ENCODE measurements around the gene ACTL10.
"Not testable (repeated sequence)": the region's sequence is repeated elsewhere in the genome, so short reads cannot be mapped to it uniquely, and the experiment has no call there.

The ACTL10 gene

GRCh38 chr20:33666293-33667244 lies at the start of gene ACTL10:
Gene ACTL10 (plus strand): TSS chr20:33666943. CDS start chr20:33667498, 555 bp downstream.
- DNase-seq: peak; percentile 91

- no peak for DNase-seq
Observed at GRCh38 chr20:33621717-33622400, 44.9 kb upstream of the ACTL10 start.

DNA sequence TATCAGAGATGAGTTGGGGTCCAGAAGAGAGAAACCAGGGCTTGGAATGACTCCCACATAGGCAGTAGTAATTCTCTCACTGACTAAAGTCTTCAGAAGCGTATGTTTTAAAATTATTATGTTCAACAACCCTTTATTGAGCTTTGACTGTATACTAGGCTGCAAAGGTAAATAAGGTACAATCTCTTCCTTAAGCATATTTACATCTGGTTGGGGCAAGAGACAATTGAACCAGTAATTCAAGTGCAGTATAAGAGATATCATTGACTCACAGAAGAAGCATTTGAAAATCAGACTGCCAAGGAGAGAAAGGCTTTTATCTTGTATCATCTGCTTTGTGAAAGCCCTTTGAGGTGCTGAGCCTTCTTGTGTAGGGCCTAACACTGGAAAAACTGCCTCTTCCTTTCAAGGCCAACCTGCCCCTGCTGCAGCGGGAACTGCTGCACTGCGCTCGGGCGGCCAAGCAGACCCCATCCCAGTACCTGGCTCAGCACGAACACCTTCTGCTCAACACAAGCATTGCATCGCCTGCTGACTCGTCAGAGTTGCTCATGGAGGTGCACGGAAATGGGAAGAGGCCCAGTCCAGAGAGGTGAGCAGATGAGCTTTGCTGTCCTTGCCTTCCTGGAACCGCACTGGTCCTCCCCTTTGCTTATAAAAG lies 43.9 kb upstream of the ACTL10 start:
- no peak for DNase-seq

DNA sequence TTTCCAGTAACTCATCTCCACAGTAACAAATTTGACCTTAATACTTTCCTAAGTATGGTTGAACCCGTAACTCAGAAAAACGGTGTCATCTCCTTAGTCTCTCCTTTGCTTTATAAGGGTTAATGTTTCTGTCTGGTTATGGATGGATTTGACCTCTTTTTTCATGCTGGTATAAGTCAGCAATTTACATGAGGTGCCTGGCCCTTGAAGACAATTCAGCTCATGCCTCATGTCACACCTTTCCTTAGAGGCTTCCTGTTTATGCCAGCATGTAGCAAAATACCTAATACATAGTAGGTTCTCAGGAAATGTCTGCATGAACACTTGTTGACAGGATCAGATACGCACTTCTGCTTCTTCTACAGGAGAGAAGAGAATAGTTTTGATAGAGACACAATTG lies 42.3 kb upstream of the ACTL10 start:
- DNase-seq: no peak

GRCh38 chr20:33626190-33626589 lies 40.6 kb upstream of the ACTL10 start:
- no peak for DNase-seq

- no peak for DNase-seq
Observed at GRCh38 chr20:33627577-33628216, 39.0 kb upstream of the ACTL10 start.

DNA sequence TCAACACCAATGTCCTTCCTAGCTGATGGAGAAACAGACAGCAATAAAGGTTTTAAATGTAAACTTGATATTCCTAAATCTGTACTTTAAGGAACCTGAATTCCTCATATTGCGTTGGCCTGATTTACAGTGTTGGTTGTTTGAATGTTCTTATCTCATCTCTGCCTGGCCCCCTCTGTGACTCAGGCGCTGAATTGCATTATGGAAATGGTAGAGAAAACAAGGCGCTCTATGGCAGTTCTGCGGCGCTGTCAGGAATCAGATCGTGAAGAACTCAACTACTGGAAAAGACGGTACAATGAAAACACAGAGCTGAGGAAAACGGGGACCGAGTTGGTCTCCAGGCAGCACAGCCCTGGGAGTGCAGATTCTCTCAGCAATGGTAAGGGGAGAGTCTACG lies 37.2 kb upstream of the ACTL10 start:
- no peak for DNase-seq

GRCh38 chr20:33629979-33630378 lies 36.8 kb upstream of the ACTL10 start:
- no peak for DNase-seq

DNA sequence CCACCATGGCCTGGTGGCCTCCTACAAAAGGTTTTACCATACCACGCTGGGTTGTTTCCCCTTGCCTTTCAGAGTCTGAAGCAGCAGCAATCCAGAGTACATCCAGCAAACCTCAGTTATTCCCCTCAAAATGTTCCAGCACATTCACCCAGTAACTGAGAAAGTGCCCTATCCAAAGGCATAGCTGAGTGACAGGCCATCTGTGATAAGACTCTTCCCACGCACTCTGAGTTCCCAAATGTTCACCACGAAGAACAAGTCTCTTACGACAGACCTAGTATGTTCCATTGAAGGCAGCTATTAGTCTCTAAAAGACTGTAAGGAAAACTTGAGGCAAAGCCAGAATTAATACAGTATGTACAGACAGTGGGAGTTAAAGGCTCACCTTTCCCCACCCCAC lies 36.2 kb upstream of the ACTL10 start:
- DNase-seq: no peak

DNA sequence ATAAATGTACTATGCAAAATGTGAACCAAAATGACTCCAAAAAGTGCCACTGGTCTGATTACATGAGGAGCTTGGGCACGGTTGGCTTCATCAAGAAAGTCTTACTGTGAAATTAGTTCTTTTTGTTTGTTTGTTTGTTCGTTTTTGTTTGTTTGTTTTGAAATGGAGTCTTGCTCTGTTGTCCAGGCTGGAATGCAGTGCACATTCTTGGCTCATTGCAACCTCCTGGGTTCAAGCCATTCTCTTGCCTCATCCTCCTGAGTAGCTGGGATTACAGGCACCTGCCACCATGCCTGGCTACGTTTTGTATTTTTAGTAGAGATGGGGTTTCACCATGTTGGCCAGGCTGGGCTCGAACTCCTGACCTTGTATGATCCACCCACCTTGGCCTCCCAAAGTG lies 34.8 kb upstream of the ACTL10 start:
- DNase-seq: not testable (repeated sequence)

DNA sequence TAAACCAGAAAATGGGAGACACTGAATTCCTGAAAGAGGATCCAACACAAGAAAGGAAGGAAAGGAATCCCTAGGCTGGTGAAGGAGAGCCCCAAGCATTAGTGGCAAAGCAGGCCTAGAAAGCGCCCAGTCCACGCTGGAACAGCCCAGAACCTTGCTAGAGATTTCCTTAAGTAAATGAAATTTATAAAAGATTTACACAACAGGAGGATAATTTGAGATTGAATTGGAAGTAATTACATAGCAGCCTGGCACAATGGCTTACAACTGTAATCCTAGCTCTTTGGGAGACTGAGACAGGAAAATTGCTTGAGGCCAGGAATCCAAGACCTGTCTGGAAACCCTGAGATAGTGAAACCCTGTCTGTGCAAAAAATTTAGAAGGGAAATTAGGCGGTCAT lies 31.4 kb upstream of the ACTL10 start:
- DNase-seq: no peak

GRCh38 chr20:33636776-33637175 lies 30.0 kb upstream of the ACTL10 start:
- peak; percentile 22 for DNase-seq

DNA sequence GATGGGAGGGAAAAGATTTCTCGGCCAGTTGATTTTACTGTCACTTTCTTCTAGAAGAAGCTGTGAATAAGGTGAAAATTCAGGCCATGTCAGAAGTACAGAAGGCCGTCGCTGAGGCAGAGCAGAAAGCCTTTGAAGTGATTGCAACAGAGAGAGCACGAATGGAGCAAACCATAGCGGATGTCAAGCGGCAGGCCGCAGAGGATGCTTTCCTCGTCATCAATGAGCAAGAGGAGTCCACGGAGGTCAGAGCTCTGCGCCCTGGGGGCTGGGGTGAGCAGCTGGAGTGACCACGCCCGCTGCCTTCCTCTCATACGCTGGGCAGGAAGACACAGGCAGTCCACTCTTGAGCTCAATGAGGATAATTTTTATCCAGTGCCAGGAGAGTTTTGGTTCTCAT lies 26.5 kb upstream of the ACTL10 start:
- DNase-seq: peak; percentile 22

DNA sequence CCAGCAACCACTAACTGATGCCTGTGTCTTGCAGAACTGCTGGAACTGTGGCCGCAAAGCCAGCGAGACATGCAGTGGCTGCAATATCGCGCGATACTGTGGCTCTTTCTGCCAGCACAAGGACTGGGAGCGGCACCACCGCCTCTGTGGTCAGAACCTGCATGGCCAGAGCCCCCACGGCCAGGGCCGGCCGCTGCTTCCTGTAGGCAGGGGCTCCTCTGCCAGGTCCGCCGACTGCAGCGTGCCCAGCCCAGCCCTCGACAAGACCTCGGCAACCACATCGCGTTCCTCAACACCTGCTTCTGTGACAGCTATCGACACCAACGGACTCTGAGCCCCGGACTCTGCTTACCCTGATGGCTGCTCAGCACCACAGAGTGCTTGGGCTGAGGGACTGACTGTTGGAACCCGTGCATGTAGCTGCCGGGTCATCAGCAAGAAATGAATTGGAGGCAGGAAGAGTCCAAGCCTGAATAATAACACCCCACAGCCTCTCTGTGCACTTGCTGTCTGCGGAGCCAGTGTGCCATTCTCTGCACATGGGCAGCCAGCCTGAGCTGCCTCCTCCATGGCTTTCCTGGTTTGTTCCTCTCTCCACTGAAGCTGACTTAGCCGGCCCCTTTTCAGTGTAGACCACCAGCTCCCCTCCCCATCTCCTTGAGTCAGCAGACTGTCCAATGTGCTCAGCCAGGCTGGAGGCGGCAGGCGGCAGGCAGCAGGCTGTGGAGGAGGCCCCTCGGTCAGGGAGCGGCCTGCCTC lies 22.3 kb upstream of the ACTL10 start:
- no peak for DNase-seq

DNA sequence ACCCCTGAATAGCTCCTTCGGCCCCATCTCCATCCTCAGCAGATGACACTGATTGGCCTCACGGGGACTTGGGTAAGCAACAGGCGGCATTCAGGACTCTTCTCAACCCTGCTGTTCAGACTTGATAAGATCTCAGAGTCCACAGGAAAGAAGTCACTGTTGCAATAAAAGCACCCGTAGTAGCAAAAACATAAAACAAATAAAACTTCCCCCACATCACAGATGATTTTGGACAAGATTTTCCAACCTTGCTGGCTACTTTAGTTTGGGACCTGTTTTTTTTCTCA lies 21.7 kb upstream of the ACTL10 start:
- no peak for DNase-seq

DNA sequence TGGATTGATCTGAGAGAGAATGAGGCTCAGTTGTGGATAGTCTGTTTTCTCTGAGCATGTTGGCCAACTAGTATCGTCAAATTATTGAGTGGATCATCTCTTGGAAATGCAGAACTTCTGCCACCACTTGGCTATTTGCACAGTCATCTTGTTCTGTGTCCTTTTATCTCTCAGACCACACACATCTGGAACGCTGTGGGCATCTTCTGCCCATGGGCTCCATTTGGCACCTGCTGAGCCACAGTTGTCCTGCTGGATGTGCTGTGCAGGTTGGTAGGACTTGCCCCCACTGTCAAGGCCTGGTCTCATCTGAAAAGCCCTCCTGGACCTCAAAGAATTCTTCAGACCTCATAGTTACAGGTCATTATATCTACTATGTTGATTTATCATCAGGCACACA lies 21.3 kb upstream of the ACTL10 start:
- no peak for DNase-seq

DNA sequence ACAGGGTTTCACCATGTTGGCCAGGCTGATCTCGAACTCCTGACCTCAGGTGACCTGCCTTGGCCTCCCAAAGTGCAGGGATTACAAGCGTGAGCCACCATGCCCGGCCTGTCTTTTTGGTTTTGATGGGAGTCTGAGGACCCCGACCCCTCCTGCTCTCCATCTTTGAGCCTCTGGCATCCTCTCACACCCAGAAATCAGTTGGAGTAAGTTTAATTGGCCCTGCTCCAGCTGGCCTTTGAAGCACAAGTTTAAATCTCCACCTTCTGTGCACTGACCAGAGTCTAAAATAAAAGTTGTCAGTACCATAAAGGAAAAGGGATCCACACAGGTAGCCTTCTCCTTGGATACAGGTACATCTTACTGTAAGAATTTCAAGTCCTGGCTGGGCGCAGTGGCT lies 20.6 kb upstream of the ACTL10 start:
- no peak for DNase-seq

GRCh38 chr20:33646959-33647602 lies 19.7 kb upstream of the ACTL10 start:
- not testable (repeated sequence) for DNase-seq

DNA sequence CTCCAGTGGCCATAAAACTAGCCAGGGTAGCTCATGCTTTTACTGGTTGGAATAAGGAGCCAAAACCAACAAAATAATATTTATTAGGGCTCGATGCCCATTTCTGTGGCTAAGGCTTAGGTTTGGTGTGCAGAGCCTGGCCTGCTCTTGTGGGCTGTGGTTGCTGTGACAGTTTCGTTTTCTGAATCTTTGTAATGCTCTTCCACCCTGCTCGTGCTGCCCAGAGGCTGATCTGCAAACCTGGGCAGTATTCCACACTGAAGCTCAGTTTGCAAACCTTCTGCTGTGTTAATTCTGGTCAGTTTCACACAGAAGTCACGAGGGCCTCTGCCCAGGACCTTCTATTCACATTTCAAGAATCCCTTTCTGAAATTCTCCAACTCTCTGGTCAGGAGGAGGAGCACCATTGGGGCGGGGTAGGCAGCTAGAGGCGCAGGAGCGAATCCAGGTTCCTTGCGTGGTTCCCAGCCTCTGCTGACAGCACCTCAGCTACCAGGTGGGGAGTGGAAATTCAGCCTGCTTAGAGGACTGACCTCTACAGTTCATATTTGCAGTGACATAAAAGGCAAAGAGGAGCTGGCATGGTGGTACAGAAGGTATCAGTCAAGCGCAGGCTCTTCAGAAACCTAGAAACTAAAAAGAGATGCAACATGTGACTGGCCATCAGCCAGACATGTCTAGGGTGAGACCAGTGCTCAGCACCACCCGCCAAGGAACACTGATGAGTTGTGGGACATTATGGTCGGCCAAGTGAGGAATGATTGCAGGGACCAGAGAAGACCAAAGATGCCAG lies 18.9 kb upstream of the ACTL10 start:
- DNase-seq: no peak

DNA sequence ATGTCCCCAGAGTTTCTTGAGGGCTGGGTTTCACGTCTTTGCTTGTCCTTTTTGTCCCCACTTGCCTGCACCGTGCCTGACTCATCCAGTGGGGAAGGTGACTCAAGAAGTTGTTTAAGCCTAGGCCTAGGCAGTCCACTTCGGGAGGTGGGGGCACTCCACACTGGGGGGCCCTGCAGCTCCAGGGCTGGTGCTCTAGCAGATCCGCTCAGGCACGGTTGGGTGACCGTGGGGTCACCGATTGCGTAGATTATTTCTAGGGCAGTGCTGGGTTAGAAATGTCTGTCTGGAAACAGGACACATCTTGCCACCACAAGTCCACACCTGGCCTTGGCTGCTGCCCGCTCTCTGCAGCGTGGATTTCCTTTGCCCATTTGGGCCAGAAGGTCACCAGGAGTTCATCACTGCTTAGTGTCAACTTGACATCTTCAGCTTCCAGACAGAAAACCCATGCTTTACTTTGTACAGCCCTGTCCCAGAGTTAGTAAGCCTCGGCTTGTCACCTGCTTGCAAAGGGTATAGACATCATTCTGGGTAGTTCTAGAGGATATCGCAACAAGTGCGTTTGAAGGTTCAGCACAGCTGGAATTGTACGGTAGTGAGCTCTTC lies 18.2 kb upstream of the ACTL10 start:
- no peak for DNase-seq

GRCh38 chr20:33649201-33649681 lies 17.5 kb upstream of the ACTL10 start:
- no peak for DNase-seq

All from activated CD8-positive, alpha-beta memory T cell treated with anti-CD3 and anti-CD28 coated beads, Interleukin-2, amount 50 U/mL, for 48 hours (primary cell).